SKM-1 (cell line): ENCODE data around the gene NARS2.
A peak's percentile ranks its signal among the peaks of the same experiment; 100 is the strongest.
"Not testable (repeated sequence)": the region's sequence is repeated elsewhere in the genome, so short reads cannot be mapped to it uniquely, and the experiment has no call there.

Source experiments
- DNase-seq: peaks from one replicate; lab custom pipeline; 2025; ENCODE audit not compliant: unreplicated experiment; lab: John Stamatoyannopoulos, UW

Gene NARS2

GRCh38 chr11:78576549-78577097 is 2.0 kb upstream of the NARS2 start:
- DNase-seq: no peak

DNA sequence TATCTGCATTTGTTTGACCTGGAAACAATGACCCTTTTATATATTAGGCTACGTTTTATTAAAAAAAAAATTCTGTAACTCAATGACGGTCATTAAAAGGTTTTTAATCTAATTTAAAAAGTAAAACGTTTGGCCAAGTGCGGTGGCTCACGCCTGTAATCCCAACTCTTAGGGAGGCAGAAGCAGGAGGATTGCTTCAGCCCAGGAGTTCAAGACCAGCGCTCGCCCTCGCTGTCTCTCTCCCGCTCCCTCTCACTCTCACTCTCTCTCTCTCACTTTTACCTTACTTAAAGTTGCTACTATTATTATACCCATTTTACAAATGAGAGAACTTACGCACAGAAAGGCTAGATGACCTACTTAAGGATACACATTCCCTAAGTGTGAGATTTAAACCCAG is 814 bp upstream of the NARS2 start:
- no peak for DNase-seq

GRCh38 chr11:78573681-78574080 is 983 bp downstream of the NARS2 start:
- DNase-seq: no peak

GRCh38 chr11:78573271-78573670 is 1.4 kb downstream of the NARS2 start:
- DNase-seq: no peak

- DNase-seq: peak; percentile 22
Measured at GRCh38 chr11:78572394-78572793, 2.3 kb downstream of the NARS2 start.

DNA sequence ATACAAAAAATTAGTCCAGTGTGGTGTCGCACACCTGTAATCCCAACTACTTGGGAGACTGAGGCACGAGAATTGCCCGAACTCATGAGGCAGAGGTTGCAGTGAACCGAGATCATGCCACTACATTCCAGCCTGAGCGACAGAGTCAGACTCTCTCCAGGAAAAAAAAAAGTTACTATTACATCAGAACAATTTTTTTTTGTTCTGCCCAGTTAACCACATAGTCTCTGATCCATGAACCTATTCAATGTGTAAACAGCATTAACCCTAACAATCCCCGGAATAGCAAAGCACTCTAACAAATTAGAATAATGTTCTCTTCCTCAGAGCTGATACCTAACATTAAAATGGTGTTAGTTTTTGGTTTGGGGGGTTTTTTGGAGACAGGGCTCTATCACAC is 4.6 kb downstream of the NARS2 start:
- no peak for DNase-seq

GRCh38 chr11:78567209-78567608 is 7.5 kb downstream of the NARS2 start:
- DNase-seq: no peak

- peak; percentile 8 for DNase-seq
Measured at GRCh38 chr11:78564490-78565467, 9.9 kb downstream of the NARS2 start.

GRCh38 chr11:78564037-78564436 is 10.6 kb downstream of the NARS2 start:
- DNase-seq: not testable (repeated sequence)

DNA sequence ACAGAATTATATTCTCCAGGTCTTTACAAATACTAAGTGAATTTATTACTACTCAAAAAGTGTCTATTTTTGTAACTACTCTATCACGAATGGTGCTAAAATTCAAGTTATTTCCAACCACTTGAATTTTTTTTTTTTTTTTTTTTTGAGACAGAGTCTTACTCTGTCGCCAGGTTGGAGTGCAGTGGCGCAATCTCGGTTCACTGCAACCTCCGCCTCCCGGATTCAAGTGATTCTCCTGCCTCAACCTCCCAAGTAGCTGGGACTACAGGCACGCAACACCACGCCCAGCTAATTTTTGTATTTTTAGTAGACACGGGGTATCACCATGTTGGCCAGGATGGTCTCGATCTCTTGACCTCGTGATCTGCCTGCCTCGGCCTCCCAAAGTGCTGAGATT is 11.6 kb downstream of the NARS2 start:
- DNase-seq: not testable (repeated sequence)

DNA sequence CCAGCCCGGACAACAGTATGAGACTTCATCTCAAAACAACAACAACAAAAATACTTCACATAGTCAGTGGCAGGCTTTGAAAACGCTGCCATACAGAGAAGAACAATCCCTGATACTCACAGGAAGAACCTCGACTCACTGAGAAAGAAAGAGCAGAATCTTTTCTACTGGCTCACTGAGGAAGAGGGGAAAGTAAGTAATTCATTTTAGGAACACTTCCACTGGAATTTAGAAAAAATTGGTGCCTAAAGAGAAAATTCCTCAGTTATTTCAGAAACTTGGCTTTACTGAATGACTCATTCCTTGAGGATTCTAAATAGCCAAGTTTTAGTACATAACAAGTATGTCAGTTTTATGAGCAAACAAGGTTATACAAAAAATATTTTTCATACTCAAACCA is 12.3 kb downstream of the NARS2 start:
- no peak for DNase-seq

- DNase-seq: no peak
Measured at GRCh38 chr11:78560826-78561484, 13.7 kb downstream of the NARS2 start.

DNA sequence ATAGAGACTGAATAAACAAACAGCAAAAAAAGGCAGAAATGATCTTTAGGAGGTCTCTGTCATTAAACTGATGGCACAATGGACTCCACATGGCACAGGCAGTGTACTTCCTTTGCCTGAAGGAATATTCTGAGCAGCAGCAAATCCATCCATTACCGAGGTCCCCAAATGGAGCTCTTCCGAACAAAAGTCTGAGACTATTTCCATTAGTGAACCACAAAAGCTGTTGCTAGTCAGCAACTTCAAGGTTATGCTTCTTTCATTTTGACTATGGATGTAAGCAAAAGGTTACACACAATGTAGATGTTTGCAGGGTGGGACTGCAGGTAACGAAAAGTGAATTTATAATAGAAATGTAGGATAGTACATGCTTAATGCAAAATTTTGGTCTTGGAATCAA is 14.5 kb downstream of the NARS2 start:
- DNase-seq: no peak

- DNase-seq: no peak
Measured at GRCh38 chr11:78557236-78557635, 17.4 kb downstream of the NARS2 start.

GRCh38 chr11:78555592-78555991 is 19.1 kb downstream of the NARS2 start:
- DNase-seq: no peak

GRCh38 chr11:78552881-78553280 is 21.8 kb downstream of the NARS2 start:
- no peak for DNase-seq

- DNase-seq: not testable (repeated sequence)
Measured at GRCh38 chr11:78552139-78552538, 22.5 kb downstream of the NARS2 start.

- DNase-seq: no peak
Measured at GRCh38 chr11:78551066-78551465, 23.6 kb downstream of the NARS2 start.

DNA sequence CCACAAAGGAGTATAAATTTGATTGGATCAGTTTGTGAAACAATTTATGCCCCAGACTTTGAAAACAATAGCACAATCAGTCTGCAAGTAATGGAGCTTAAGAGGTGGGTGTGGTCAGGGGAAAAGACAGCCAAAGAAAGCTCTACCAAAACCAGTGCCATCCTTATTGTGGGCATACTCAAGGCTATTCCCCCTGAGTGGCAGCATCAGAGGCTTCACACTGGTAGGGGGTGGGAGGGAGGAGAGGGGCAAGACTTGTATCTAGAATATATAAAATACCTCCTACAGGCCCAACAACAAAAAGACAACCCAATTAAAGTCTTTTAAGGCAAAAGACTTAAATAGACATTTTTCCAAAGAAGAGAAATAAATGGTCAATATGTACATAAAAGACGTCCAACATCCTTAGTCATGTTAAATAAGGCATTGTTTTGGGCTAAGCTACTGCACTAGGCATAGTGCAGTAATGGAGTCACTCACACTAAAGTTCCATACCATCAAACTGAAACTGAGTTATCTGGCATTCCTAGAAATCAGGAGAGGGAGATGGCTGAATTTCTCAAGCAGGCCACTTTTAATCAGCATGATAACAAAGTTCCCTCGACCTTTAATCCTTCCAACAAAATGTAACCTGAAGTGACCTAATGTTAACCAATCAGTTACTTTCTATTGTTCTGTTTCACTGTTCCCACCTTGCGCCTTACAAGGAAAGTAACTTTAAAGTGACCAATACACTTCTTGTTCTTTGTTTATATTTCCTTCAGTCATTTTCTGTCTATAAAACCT is 24.8 kb downstream of the NARS2 start:
- DNase-seq: no peak

DNA sequence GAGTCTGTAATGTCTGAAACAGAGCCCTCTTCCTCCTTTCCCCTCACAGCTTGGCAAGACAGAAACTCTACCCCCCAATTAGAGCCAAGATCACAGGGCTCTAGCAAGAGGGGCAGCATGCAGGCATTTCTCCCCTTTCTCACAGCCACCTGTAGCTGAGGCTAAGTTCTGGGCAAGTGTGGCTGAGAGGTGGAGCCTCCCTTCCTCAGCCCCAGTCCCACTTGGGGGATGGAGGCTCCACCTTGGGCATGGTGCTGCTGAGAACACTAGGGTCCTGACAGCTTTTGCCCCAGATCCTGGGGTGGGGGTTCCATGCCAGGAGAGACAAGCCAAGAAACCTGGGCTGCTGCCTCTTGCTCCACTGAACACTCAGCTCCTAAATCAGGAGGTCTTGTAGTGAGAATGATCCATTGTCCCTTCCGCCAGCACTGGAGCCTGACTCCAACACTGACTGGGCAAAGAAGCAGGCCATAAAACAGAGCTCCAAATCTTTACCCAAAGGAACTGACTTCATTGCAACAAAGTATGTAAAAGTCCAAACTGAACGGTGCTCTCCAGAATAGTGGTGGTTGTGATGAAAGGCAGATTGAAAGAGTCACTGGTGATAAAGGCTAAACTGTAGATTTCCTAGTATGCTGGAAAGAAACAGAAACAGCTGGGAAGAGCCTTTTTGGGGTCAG is 25.6 kb downstream of the NARS2 start:
- DNase-seq: no peak
